Natural killer cell (primary cell): ENCODE measurements around the gene GADL1. TPM values are rescaled to one million over a fixed set of nuclear protein-coding genes. Genes with fewer than 3 reads are reported as not detected.
A peak's percentile ranks its signal among the peaks of the same experiment; 100 is the strongest.

Source experiments
- ATAC-seq, 3 donors: fragments of 150-1000 bp in 2 of 3; fragments of 200-7000 bp in 1 of 3; cut with Tn5 transposase; 1 replicate in 1 of 3; 2 replicates in 2 of 3; pipeline ENCODE4 v1.10.0; 2021; ENCODE audit warnings: mild to moderate bottlenecking in 2 of 3, moderate library complexity in 2 of 3
- DNase-seq, 2 donors: peaks; one replicate each; pipeline versions ENCODE4 v3.0.0 to v3.0.0-alpha.2; 2013 to 2021; ENCODE audit warnings: mixed read lengths in 1 of 2
- H3K27ac ChIP-seq: one replicate; pipeline ENCODE4 v1.5.1; 2013; ENCODE audit warnings: mild to moderate bottlenecking, low read length
- H3K27me3 ChIP-seq: one replicate; pipeline ENCODE4 v1.6.1; 2013; ENCODE audit warnings: low read length; ENCODE audit not compliant: control insufficient read depth, insufficient read depth
- H3K36me3 ChIP-seq: one replicate; pipeline ENCODE4 v1.6.1; 2013; ENCODE audit warnings: low read length; ENCODE audit not compliant: control insufficient read depth, insufficient read depth
- H3K4me1 ChIP-seq: one replicate; pipeline ENCODE4 v1.6.1; 2013; ENCODE audit warnings: low read length; ENCODE audit not compliant: control insufficient read depth, insufficient read depth
- H3K4me3 ChIP-seq: one replicate; pipeline ENCODE4 v1.5.1; 2013; ENCODE audit warnings: low read length
- H3K9me3 ChIP-seq: one replicate; pipeline ENCODE4 v1.6.1; 2013; ENCODE audit warnings: low read length; ENCODE audit not compliant: control insufficient read depth, insufficient read depth
- H3K27ac Mint-ChIP-seq, 2 donors: one replicate each; pipeline ENCODE4 v1.8.0; 2022; ENCODE audit warnings: mild to moderate bottlenecking in 2 of 2, mixed read lengths in 2 of 2, moderate library complexity in 1 of 2
- H3K27me3 Mint-ChIP-seq, 2 donors: one replicate each; pipeline ENCODE4 v1.8.0; 2022; ENCODE audit warnings: low read depth in 2 of 2, mixed read lengths in 2 of 2
- H3K36me3 Mint-ChIP-seq: one replicate; pipeline ENCODE4 v1.8.0; 2022; ENCODE audit warnings: mixed read lengths
- H3K4me1 Mint-ChIP-seq, 2 donors: one replicate each; pipeline ENCODE4 v1.8.0; 2022; ENCODE audit warnings: mixed read lengths in 2 of 2
- H3K4me3 Mint-ChIP-seq: one replicate; pipeline ENCODE4 v1.8.0; 2022; ENCODE audit warnings: mild to moderate bottlenecking, moderate library complexity, mixed read lengths
- H3K9me3 Mint-ChIP-seq, 2 donors: one replicate each; pipeline ENCODE4 v1.8.0; 2022; ENCODE audit warnings: mixed read lengths in 2 of 2
- WGBS: methylation state at CpG from one replicate; pipeline ENCODE4 v1.1.7; 2013; ENCODE audit warnings: missing lambda C conversion rate; ENCODE audit not compliant: insufficient coverage; 5-methylcytosine and 5-hydroxymethylcytosine counted together
- intact Hi-C: fragments of 100-400 bp; cut with micrococcal nuclease; formaldehyde crosslinking; loops from one replicate; pipeline ENCODE4 v1.14.2; 2022
- total RNA-seq, 4 donors: library from RNA; stranded (reverse); fragments of 120-200 nt in 1 of 4; gene quantifications; one replicate each; pipeline versions ENCODE4 v1.2.3 to v1.2.4, GENCODE V29; 2013 to 2022
- TF ChIP-seq, protein P1 (sequence below): fragments of 200-600 bp; IDR thresholded peaks from one replicate; pipeline ENCODE4 v1.8.0; 2022; ENCODE audit warnings: antibody characterized with exemption

Gene GADL1, protein sequence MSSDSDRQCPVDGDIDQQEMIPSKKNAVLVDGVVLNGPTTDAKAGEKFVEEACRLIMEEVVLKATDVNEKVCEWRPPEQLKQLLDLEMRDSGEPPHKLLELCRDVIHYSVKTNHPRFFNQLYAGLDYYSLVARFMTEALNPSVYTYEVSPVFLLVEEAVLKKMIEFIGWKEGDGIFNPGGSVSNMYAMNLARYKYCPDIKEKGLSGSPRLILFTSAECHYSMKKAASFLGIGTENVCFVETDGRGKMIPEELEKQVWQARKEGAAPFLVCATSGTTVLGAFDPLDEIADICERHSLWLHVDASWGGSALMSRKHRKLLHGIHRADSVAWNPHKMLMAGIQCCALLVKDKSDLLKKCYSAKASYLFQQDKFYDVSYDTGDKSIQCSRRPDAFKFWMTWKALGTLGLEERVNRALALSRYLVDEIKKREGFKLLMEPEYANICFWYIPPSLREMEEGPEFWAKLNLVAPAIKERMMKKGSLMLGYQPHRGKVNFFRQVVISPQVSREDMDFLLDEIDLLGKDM
- total RNA-seq, result not detected
- total RNA-seq (2013), result not detected

DNA sequence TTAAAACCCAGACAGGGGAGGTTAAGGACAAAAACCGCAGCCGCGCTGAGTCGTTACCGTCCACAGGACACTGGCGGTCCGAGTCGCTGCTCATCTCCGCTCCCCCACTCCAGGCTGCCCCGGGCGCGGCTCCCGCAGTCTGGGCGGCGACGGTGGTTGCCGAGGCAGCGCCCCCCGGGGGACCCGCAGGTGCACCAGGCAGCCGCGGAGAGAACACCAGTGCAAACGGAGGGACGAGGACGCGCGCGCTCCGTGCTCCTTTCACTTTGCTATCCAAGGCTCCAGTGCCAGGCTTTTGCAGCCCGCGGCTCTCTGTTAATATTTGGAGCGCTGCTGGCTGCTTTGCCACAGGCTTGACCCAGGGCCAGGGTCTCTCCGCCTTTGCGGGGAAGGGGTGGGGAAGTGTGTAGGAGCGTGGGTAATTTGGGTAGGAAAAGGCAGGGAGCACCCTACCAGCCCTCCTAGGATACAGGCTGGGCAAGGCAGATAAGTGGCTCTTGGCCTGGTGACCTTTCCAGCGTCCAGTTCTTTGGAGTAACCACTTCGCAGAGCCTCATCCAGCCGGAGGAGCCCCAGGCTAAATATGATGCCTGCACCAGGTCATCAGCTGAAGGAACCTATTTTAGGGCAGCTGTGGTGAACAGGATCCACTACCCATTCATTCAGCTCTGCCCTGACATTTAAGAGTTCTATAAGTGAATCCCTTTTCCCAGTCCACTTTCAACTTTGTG, at the start of gene GADL1:
TSS of gene GADL1 (minus strand) at position 141 of the 731 bp plus-strand sequence. CDS start at position 94, 47 bp downstream.
- H3K9me3 ChIP-seq, result no peaks in the 10 kb centered on the region
- peaks cover 9 to 15% of the 10 kb centered on the region in 2 donors for H3K4me1 Mint-ChIP-seq
- no peak within 1 kb of the TSS for H3K27ac Mint-ChIP-seq
- ATAC-seq (peak in 1 of 3 donors; percentile 58), DNase-seq (peak in 1 of 2 donors; percentile 6)
- peaks cover 25 to 34% of the 10 kb centered on the region in 2 donors for H3K27me3 Mint-ChIP-seq
- H3K4me3 Mint-ChIP-seq, result peak within 1 kb of the TSS; percentile 75
- peaks cover 2% of the 10 kb centered on the region for H3K4me1 ChIP-seq
- TF ChIP-seq, protein P1, sequence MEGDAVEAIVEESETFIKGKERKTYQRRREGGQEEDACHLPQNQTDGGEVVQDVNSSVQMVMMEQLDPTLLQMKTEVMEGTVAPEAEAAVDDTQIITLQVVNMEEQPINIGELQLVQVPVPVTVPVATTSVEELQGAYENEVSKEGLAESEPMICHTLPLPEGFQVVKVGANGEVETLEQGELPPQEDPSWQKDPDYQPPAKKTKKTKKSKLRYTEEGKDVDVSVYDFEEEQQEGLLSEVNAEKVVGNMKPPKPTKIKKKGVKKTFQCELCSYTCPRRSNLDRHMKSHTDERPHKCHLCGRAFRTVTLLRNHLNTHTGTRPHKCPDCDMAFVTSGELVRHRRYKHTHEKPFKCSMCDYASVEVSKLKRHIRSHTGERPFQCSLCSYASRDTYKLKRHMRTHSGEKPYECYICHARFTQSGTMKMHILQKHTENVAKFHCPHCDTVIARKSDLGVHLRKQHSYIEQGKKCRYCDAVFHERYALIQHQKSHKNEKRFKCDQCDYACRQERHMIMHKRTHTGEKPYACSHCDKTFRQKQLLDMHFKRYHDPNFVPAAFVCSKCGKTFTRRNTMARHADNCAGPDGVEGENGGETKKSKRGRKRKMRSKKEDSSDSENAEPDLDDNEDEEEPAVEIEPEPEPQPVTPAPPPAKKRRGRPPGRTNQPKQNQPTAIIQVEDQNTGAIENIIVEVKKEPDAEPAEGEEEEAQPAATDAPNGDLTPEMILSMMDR, result no peak
- intact Hi-C loops, result no loop called here
- H3K4me3 ChIP-seq, result no peak within 1 kb of the TSS
- H3K36me3 ChIP-seq, result no peaks in the 10 kb centered on the region
- no peaks in the 10 kb centered on the region for H3K9me3 Mint-ChIP-seq
- H3K27me3 ChIP-seq, result peaks cover 11% of the 10 kb centered on the region
- H3K27ac ChIP-seq, result no peak within 1 kb of the TSS
- H3K36me3 Mint-ChIP-seq, result no peaks in the 10 kb centered on the region
- 7% methylated on average over 38 of the region's 38 CpGs for WGBS

DNA sequence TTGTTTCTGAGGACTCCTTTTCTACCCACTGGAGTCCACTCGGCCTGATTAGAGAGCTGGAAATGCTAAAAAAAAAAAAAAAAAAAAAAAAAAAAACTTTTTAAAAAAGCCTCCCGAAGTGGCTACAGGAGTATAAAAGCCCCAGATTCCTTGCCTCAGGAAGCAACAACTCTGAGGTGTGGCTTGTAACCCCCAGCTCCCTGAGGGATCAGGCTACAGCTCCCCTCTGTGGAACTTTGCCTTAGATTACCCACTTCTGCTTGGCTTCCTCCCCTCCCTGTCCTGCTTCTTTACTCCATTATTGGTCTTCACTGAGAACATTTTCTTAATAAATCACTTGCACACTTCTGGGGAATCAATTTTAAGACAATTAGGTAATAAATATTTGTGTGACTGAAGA, 49.7 kb upstream of the GADL1 start:
- TF ChIP-seq, protein P1, result no peak
- Mint-ChIP-seq H3K27me3 (peaks cover 0 to 5% of the 10 kb centered on the region in 2 donors), H3K27ac (no peak overlapping the region), H3K4me3 (no peak overlapping the region), H3K9me3 (no peaks in the 10 kb centered on the region), H3K4me1 (peaks cover 0 to 6% of the 10 kb centered on the region in 2 donors), H3K36me3 (no peaks in the 10 kb centered on the region)
- intact Hi-C loops, result no loop called here
- DNase-seq, result no peak
- H3K27me3 ChIP-seq, result no peaks in the 10 kb centered on the region
- H3K36me3 ChIP-seq, result no peaks in the 10 kb centered on the region
- H3K4me1 ChIP-seq, result no peaks in the 10 kb centered on the region
- ATAC-seq, result no peak
- no peaks in the 10 kb centered on the region for H3K9me3 ChIP-seq
- WGBS, result 79% methylated on average over 1 of the region's 2 CpGs
- no peak overlapping the region for H3K27ac ChIP-seq
- H3K4me3 ChIP-seq, result no peak overlapping the region

DNA sequence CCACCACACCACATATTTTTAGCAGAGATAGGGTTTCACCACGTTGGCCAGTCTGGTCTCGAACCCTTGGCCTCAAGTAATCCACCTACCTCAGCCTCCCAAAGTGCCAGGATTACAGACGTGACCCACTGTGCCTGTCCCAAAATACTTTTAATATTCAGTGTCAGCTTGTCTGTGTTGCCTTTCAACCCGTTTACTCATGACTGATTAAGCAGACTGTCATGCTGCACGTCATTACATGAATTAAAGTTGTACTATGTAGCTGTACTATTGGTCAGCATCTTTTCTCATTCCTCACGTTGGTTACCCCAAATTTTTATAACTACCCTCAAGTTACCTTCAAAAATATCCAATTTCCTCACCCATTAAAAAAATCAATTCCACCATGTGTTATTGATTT, 48.7 kb upstream of the GADL1 start:
- Histone ChIP-seq H3K4me1 (no peaks in the 10 kb centered on the region), H3K36me3 (no peaks in the 10 kb centered on the region), H3K27me3 (no peaks in the 10 kb centered on the region), H3K9me3 (no peaks in the 10 kb centered on the region), H3K27ac (no peak overlapping the region), H3K4me3 (no peak overlapping the region)
- no peak overlapping the region for H3K4me3 Mint-ChIP-seq
- intact Hi-C loops, result no loop called here
- WGBS, result 82% methylated on average over 6 of the region's 6 CpGs
- DNase-seq, result no peak
- TF ChIP-seq, protein P1, result no peak
- H3K9me3 Mint-ChIP-seq, result peaks cover 0 to 2% of the 10 kb centered on the region in 2 donors
- peaks cover 0 to 6% of the 10 kb centered on the region in 2 donors for H3K4me1 Mint-ChIP-seq
- H3K27me3 Mint-ChIP-seq, result peaks cover 8 to 10% of the 10 kb centered on the region in 2 donors
- no peaks in the 10 kb centered on the region for H3K36me3 Mint-ChIP-seq
- ATAC-seq, result no peak
- no peak overlapping the region for H3K27ac Mint-ChIP-seq
